Measurements from ENCODE around the gene RTN4RL1. TPM values are rescaled to one million over a fixed set of nuclear protein-coding genes. Genes with fewer than 3 reads are reported as not detected.

Gene RTN4RL1
- total RNA-seq, 1 experiment from 2014 or later, result 0.22 TPM

- Histone ChIP-seq H2AFZ (ENCODE audit: low read length) (no peak overlapping the region), H3K4ac (ENCODE audit: low read depth, low read length) (no peak overlapping the region), H3K4me2 (ENCODE audit: insufficient read depth, insufficient read length, low read length) (no peak overlapping the region), H3K56ac (ENCODE audit: insufficient read length, low read depth, low read length) (no peak overlapping the region), H2BK12ac (ENCODE audit: insufficient read length, low read depth, low read length) (no peak overlapping the region), H3K4me1 (ENCODE audit: insufficient read depth, low read length) (no peaks in the 10 kb centered on the region), H4K8ac (replicated peaks; ENCODE audit: insufficient read length, low read depth, low read length) (no peak overlapping the region), H3K18ac (ENCODE audit: insufficient read length, low read depth, low read length) (no peak overlapping the region), H3K79me2 (ENCODE audit: insufficient read depth, low read length) (no peaks in the 10 kb centered on the region), H2BK120ac (ENCODE audit: low read depth, low read length, poor library complexity, severe bottlenecking) (no peak overlapping the region), H4K20me1 (ENCODE audit: control insufficient read depth, insufficient read depth, insufficient read length) (no peaks in the 10 kb centered on the region), H3T11ph (ENCODE audit: low read length) (no peak overlapping the region), H3K27me3 (ENCODE audit: insufficient read depth, low read length) (peaks cover 2% of the 10 kb centered on the region; the same call in 1 of the 2 replicates), H2BK20ac (ENCODE audit: low read depth, low read length, poor library complexity, severe bottlenecking) (no peak overlapping the region), H3K27ac (ENCODE audit: insufficient read length, low read depth, low read length) (no peak overlapping the region), H2BK15ac (ENCODE audit: low read depth, low read length) (no peak overlapping the region), H3K23ac (ENCODE audit: insufficient read length, low read depth, low read length) (no peak overlapping the region), H2AK5ac (ENCODE audit: insufficient read length, low read length) (no peak overlapping the region), H2BK5ac (ENCODE audit: insufficient read length, low read length) (no peak overlapping the region), H3K79me1 (ENCODE audit: insufficient read depth, low read depth, low read length, poor library complexity, severe bottlenecking) (no peaks in the 10 kb centered on the region), H4K91ac (ENCODE audit: insufficient read length, low read depth, low read length) (no peak overlapping the region), H3K9ac (ENCODE audit: extremely low read depth, insufficient read length, low read length) (no peak overlapping the region), H3K9me3 (ENCODE audit: control insufficient read depth, low read depth, low read length) (no peaks in the 10 kb centered on the region), H3K14ac (ENCODE audit: insufficient read depth, low read length) (no peak overlapping the region), H3K23me2 (ENCODE audit: insufficient read length, low read depth, low read length, poor library complexity, severe bottlenecking) (no peaks in the 10 kb centered on the region), H4K5ac (ENCODE audit: insufficient read length, low read depth, low read length) (no peak overlapping the region)
- no peak for TF ChIP-seq CTCF (conservative IDR thresholded peaks at IDR 0.05)
- Mint-ChIP-seq H3K4me1 (no peaks in the 10 kb centered on the region), H3K9me3 (no peaks in the 10 kb centered on the region), H3K27me3 (ENCODE audit: low read depth) (peaks cover 13% of the 10 kb centered on the region), H3K4me3 (no peak overlapping the region), H3K36me3 (ENCODE audit: insufficient read depth in 1 of 3, low read depth in 3 of 3) (peaks cover 19 to 57% (median 48%) of the 10 kb centered on the region in 3 experiments), H3K27ac (peak overlapping the region in 1 of 3 experiments; percentile 53; a peak in 1 of 7 replicates)
- DNase-seq, result no peak
- WGBS (ENCODE audit: extremely low coverage, insufficient read length, low lambda C conversion rate), result no CpG with 5 or more reads among the region's 17 CpGs
Observed at GRCh38 chr17:1898332-1898731, 126.8 kb downstream of the RTN4RL1 start.

Measured in H9 (cell line).